Neural progenitor cell (in vitro differentiated cells): ENCODE data around the gene PRR19.

ENCODE experiments used
- EZH2 ChIP-seq: fragments of 200-600 bp; sonication (generic); IDR thresholded peaks from 2 replicates; pipeline ENCODE4 v1.6.1; 2017; ENCODE audit warnings: antibody characterized with exemption, mild to moderate bottlenecking, moderate library complexity
- EZH2phosphoT487 ChIP-seq: fragments of 200-600 bp; sonication (generic); IDR thresholded peaks from 2 replicates; pipeline ENCODE4 v1.6.1; 2017; ENCODE audit warnings: antibody characterized with exemption
- TF ChIP-seq, protein P1 (sequence below): fragments of 200-600 bp; sonication (generic); IDR thresholded peaks from 2 replicates; pipeline ENCODE4 v1.5.1; 2017; ENCODE audit warnings: antibody characterized with exemption, mild to moderate bottlenecking

DNA sequence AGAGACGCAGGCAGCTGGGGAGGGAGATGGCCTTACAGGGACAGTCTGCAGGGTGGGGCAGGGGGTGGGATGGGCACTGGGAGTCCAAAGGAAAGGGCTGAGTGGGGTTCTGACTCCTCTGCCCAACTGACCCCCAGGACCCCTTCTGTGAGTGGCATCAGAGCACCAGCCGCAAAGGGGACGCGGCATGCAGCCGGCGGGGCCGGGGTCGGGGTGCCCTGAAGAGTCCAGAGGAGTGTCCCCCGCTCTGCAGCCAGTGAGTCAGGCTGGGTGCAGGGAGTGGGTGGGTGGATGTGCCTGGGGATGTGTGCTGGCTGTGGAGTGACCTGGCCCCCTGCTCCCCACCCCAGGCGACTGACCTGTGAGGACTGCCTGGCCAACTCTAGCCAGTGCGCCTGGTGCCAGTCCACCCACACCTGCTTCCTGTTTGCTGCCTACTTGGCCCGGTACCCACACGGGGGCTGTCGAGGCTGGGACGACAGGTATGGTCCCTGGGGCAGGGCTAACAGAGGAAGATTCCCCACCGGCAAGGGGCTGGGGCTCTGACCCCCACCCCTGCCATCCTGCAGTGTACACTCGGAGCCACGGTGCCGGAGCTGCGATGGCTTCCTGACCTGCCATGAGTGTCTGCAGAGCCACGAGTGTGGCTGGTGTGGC, 49.3 kb downstream of the PRR19 start:
- TF ChIP-seq, protein P1, sequence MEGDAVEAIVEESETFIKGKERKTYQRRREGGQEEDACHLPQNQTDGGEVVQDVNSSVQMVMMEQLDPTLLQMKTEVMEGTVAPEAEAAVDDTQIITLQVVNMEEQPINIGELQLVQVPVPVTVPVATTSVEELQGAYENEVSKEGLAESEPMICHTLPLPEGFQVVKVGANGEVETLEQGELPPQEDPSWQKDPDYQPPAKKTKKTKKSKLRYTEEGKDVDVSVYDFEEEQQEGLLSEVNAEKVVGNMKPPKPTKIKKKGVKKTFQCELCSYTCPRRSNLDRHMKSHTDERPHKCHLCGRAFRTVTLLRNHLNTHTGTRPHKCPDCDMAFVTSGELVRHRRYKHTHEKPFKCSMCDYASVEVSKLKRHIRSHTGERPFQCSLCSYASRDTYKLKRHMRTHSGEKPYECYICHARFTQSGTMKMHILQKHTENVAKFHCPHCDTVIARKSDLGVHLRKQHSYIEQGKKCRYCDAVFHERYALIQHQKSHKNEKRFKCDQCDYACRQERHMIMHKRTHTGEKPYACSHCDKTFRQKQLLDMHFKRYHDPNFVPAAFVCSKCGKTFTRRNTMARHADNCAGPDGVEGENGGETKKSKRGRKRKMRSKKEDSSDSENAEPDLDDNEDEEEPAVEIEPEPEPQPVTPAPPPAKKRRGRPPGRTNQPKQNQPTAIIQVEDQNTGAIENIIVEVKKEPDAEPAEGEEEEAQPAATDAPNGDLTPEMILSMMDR, result no peak
- TF ChIP-seq EZH2 (no peak), EZH2phosphoT487 (no peak)
